Fibroblast of lung (primary cell): ENCODE measurements around the gene SLC6A13.

Experiments
- EZH2 ChIP-seq: IDR thresholded peaks from 2 replicates; pipeline ENCODE4 v1.5.1; 2012; ENCODE audit warnings: low read length, control low read depth, mild to moderate bottlenecking; ENCODE audit errors: missing control alignments
- TF ChIP-seq, protein P1 (sequence below), 2 donors: IDR thresholded peaks in 1 of 2; conservative IDR thresholded peaks in 1 of 2; 1 replicate in 1 of 2; 2 replicates in 1 of 2; pipeline ENCODE4 v1.5.1; 2011 to 2012; ENCODE audit warnings: low read length in 2 of 2, control low read depth in 1 of 2, inconsistent platforms in 1 of 2, low read depth in 1 of 2, mild to moderate bottlenecking in 1 of 2

DNA sequence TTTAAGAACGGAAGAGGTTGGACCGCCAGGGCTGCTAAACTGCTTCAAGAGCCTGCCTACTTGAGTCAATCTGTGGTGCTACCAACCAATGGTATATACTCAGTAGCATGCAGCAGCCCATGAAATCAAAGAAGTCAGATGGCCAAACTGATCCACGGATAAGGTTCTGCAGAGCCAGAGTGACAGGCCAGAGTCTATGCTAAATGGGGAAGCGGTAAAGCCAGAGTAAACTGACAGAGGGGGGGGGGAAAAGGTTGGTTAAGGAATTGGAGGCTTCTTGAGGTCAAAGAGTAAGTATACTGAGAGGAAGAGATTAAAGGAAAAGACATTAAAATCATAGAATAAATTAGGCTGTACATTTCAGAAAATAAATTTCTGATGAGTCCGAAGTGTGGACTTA is 15.4 kb upstream of the SLC6A13 start:
- TF ChIP-seq, protein P1, sequence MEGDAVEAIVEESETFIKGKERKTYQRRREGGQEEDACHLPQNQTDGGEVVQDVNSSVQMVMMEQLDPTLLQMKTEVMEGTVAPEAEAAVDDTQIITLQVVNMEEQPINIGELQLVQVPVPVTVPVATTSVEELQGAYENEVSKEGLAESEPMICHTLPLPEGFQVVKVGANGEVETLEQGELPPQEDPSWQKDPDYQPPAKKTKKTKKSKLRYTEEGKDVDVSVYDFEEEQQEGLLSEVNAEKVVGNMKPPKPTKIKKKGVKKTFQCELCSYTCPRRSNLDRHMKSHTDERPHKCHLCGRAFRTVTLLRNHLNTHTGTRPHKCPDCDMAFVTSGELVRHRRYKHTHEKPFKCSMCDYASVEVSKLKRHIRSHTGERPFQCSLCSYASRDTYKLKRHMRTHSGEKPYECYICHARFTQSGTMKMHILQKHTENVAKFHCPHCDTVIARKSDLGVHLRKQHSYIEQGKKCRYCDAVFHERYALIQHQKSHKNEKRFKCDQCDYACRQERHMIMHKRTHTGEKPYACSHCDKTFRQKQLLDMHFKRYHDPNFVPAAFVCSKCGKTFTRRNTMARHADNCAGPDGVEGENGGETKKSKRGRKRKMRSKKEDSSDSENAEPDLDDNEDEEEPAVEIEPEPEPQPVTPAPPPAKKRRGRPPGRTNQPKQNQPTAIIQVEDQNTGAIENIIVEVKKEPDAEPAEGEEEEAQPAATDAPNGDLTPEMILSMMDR (conservative IDR thresholded peaks at IDR 0.05 in 1 of 2, IDR thresholded peaks at IDR 0.05 in 1 of 2; ENCODE audit: low read depth in 1 of 2, low read length in 2 of 2), result no peak
- no peak for TF ChIP-seq EZH2
